PFSK-1 (cell line): ENCODE results near the gene TSKU.

Experiments
- FOXP2 ChIP-seq: optimal IDR thresholded peaks from 2 replicates; pipeline ENCODE3; 2011; ENCODE audit warnings: borderline replicate concordance, control low read depth, inconsistent platforms; ENCODE audit not compliant: insufficient read depth; ENCODE audit errors: extremely low read length, extremely low read depth
- POLR2AphosphoS5 ChIP-seq: IDR thresholded peaks from 2 replicates; pipeline ENCODE4 v1.6.1; 2012; ENCODE audit warnings: low read depth, mild to moderate bottlenecking, control low read depth, low read length, moderate library complexity
- REST ChIP-seq, 2 experiments: IDR thresholded peaks; 2 replicates each; pipeline versions ENCODE4 v1.6.1 to v1.8.0; 2011 to 2012; ENCODE audit warnings: low read depth in 2 of 2, low read length in 2 of 2, control low read depth in 1 of 2, inconsistent platforms in 1 of 2, mild to moderate bottlenecking in 1 of 2, moderate library complexity in 1 of 2; ENCODE audit not compliant: insufficient read depth in 1 of 2
- SIN3A ChIP-seq: IDR thresholded peaks from 2 replicates; pipeline ENCODE4 v1.6.1; 2012; ENCODE audit warnings: mild to moderate bottlenecking, low read length, moderate library complexity, borderline replicate concordance; ENCODE audit not compliant: insufficient read depth

DNA sequence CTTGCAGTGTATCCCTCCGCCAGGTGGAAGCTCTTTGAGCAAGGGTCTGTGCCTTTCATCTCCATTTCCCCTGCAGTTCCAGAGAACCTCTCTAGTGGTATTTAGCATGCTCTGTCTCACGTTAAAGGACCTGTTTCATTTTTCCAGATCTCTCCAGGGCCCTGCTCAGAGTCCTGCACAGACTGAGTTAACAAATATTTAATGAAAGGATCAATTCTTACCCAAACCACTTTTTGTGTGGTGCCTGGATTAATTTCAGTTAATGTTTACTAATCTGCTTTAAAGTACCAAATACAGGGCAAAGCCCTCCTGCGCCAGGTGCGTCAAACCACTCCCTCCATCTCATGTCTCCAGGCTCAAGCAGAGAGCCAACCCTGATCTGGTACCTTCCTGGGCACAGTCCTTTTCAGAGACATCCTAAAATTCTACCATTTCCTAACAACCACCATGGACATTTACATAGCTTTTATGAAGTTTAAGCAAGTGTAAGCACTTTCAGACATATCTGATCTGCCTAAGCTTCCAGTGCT is 58.8 kb downstream of the TSKU start:
- TF ChIP-seq POLR2AphosphoS5 (no peak), REST (IDR thresholded peaks at IDR 0.05; ENCODE audit: insufficient read depth in 1 of 2, low read depth in 2 of 2, low read length in 2 of 2) (no peak), FOXP2 (no peak), SIN3A (no peak)
